NCI-H1436 (cell line): Measurements from ENCODE around the gene EIF3L.

Experiments
- DNase-seq: peaks from one replicate; lab custom pipeline; 2025; lab: John Stamatoyannopoulos, UW

The EIF3L gene

GRCh38 chr22:37817705-37818408, 31.4 kb upstream of the EIF3L start:
- DNase-seq = peak; percentile 58

- peak; percentile 24 for DNase-seq
Observed at GRCh38 chr22:37818409-37819104, 30.7 kb upstream of the EIF3L start.

- DNase-seq = no peak
Observed at GRCh38 chr22:37819105-37819433, 30.1 kb upstream of the EIF3L start.

GRCh38 chr22:37820350-37820749, 28.9 kb upstream of the EIF3L start:
- no peak for DNase-seq

- no peak for DNase-seq
Observed at GRCh38 chr22:37822079-37822833, 27.0 kb upstream of the EIF3L start.

GRCh38 chr22:37823134-37823985, 25.9 kb upstream of the EIF3L start, which contains the start of gene GALR3:
TSS of gene GALR3 (plus strand) at chr22:37823382. CDS start at chr22:37823407, 25 bp downstream.
- no peak for DNase-seq

- DNase-seq = no peak
Observed at GRCh38 chr22:37824674-37825641, 24.3 kb upstream of the EIF3L start.

- no peak for DNase-seq
Observed at GRCh38 chr22:37827056-37827455, 22.2 kb upstream of the EIF3L start.

GRCh38 chr22:37830093-37830842, 19.0 kb upstream of the EIF3L start:
- DNase-seq = no peak

- no peak for DNase-seq
Observed at GRCh38 chr22:37831472-37831871, 17.7 kb upstream of the EIF3L start.

GRCh38 chr22:37832022-37832857, 17.0 kb upstream of the EIF3L start:
- no peak for DNase-seq

- DNase-seq = no peak
Observed at GRCh38 chr22:37842015-37842793, 7.0 kb upstream of the EIF3L start.

- no peak for DNase-seq
Observed at GRCh38 chr22:37843741-37844089, 5.5 kb upstream of the EIF3L start.

- no peak for DNase-seq
Observed at GRCh38 chr22:37844904-37845329, 4.3 kb upstream of the EIF3L start.

- no peak for DNase-seq
Observed at GRCh38 chr22:37846433-37846832, 2.8 kb upstream of the EIF3L start.

GRCh38 chr22:37848587-37849088, 581 bp upstream of the EIF3L start:
- DNase-seq = peak; percentile 24

GRCh38 chr22:37850801-37851200, 1.6 kb downstream of the EIF3L start:
- DNase-seq = no peak

- DNase-seq = no peak
Observed at GRCh38 chr22:37852418-37852817, 3.2 kb downstream of the EIF3L start.
